K562 (cell line): ENCODE results near the gene PPM1D. TPM values are rescaled to one million over a fixed set of nuclear protein-coding genes. Genes with fewer than 3 reads are reported as not detected.

Experiments
- ATAC-seq: fragments of 200-7000 bp; cut with Tn5 transposase; 3 replicates; pipeline ENCODE4 v1.9.1; 2020; ENCODE audit warnings: moderate library complexity
- BruUV-seq: library from RNA; stranded (reverse); fragments of 400-500 nt; replicated peaks from 2 replicates; lab custom pipeline; 2021; lab: Mats Ljungman, UMichigan
- CTCF ChIA-PET: fragments of 300-600 bp; formaldehyde crosslinking; extraction: SDS; loops from one replicate; lab custom pipeline; 2021; ENCODE audit warnings: low intra/inter-chr PET ratio; lab: Yijun Ruan, JAX
- POLR2A ChIA-PET: fragments of 300-600, 350-650 bp; sonication (Branson Sonifier 250); formaldehyde crosslinking; extraction: SDS; loops from one replicate; lab custom pipeline; 2021; ENCODE audit warnings: antibody characterized with exemption, inconsistent platforms; lab: Yijun Ruan, JAX
- DNase-seq, 4 experiments: peaks; one replicate each; pipeline versions ENCODE4 v3.0.0 to v3.0.0-alpha.2; 2011 to 2018; ENCODE audit warnings: low spot score in 3 of 4, mixed read lengths in 3 of 4; ENCODE audit errors: extremely low read depth in 1 of 4
- FAIRE-seq: peaks from 2 replicates; lab custom pipeline; 2011; peaks lifted over from hg19 to GRCh38; lab: Jason Lieb, UNC
- H2AFZ ChIP-seq: 2 replicates; pipeline ENCODE4 v1.6.0; 2011; ENCODE audit warnings: low read depth, low read length, control low read depth, inconsistent platforms
- H3K27ac ChIP-seq: fragments of 200-600 bp; 3 replicates; pipeline ENCODE4 v1.8.0; 2011; ENCODE audit warnings: low read depth, mild to moderate bottlenecking, control low read depth, inconsistent platforms, low read length, moderate library complexity, mixed read lengths; ENCODE audit errors: extremely low read depth
- H3K27me3 ChIP-seq, 2 experiments: fragments of 300-600 bp in 1 of 2; 2 replicates in 1 of 2; 3 replicates in 1 of 2; pipeline versions ENCODE4 v1.6.0 to v1.8.0; 2011; ENCODE audit warnings: inconsistent platforms in 2 of 2, low read length in 2 of 2, mild to moderate bottlenecking in 1 of 2, mixed read lengths in 1 of 2, moderate library complexity in 1 of 2; ENCODE audit not compliant: control insufficient read depth in 2 of 2, insufficient read depth in 2 of 2
- H3K36me3 ChIP-seq: fragments of 300-600 bp; 3 replicates; pipeline ENCODE4 v1.8.0; 2011; ENCODE audit warnings: mild to moderate bottlenecking, low read length, inconsistent platforms; ENCODE audit not compliant: control insufficient read depth, insufficient read depth
- H3K4me1 ChIP-seq, 2 experiments: fragments of 200-600 bp in 1 of 2; replicated peaks in 1 of 2; 2 replicates in 1 of 2; 3 replicates in 1 of 2; pipeline versions ENCODE4 v1.5.1 to v1.8.0; 2011; ENCODE audit warnings: inconsistent platforms in 2 of 2, low read length in 2 of 2, mild to moderate bottlenecking in 1 of 2, mixed read lengths in 1 of 2, moderate library complexity in 1 of 2; ENCODE audit not compliant: control insufficient read depth in 2 of 2, insufficient read depth in 2 of 2
- H3K4me2 ChIP-seq: 2 replicates; pipeline ENCODE4 v1.6.1; 2011; ENCODE audit warnings: low read length, control low read depth, inconsistent platforms, mixed read lengths; ENCODE audit not compliant: insufficient read depth
- H3K4me3 ChIP-seq: fragments of 200-600 bp; sonication (generic), shearing (Covaris generic); 2 replicates; pipeline ENCODE4 v1.5.1; 2016; ENCODE audit warnings: control low read depth, inconsistent platforms
- H3K79me2 ChIP-seq: fragments of 200-600 bp; 3 replicates; pipeline ENCODE4 v1.8.0; 2011; ENCODE audit warnings: low read length, inconsistent platforms; ENCODE audit not compliant: control insufficient read depth, insufficient read depth
- H3K9ac ChIP-seq, 2 experiments: 2 replicates each; pipeline versions ENCODE4 v1.6.0 to v1.6.1; 2011; ENCODE audit warnings: low read depth in 2 of 2, low read length in 2 of 2, control low read depth in 1 of 2, inconsistent platforms in 1 of 2, mild to moderate bottlenecking in 1 of 2, mixed read lengths in 1 of 2; ENCODE audit not compliant: insufficient read depth in 1 of 2
- H3K9me1 ChIP-seq: one replicate; pipeline ENCODE4 v1.6.0; 2011; ENCODE audit warnings: inconsistent platforms, mild to moderate bottlenecking, low read length, moderate library complexity; ENCODE audit not compliant: control insufficient read depth, insufficient read depth
- H3K9me3 ChIP-seq: replicated peaks from 2 replicates; pipeline ENCODE4 v1.5.1; 2011; ENCODE audit warnings: low read depth, low read length, inconsistent platforms; ENCODE audit not compliant: control insufficient read depth, insufficient read depth
- H4K20me1 ChIP-seq: replicated peaks from 2 replicates; pipeline ENCODE4 v1.6.1; 2011; ENCODE audit warnings: low read length, inconsistent platforms, mixed read lengths; ENCODE audit not compliant: control insufficient read depth, insufficient read depth
- E2F5 ChIP-seq: sonication (generic); formaldehyde crosslinking; IDR thresholded peaks from 2 replicates; pipeline ENCODE4 v1.8.0; 2022; ENCODE audit warnings: mild to moderate bottlenecking, missing genetic modification reagents
- POLR2B ChIP-seq: fragments of 450-650 bp; IDR thresholded peaks from 2 replicates; pipeline ENCODE4 v1.6.1; 2018; ENCODE audit warnings: low read depth; ENCODE audit not compliant: partially characterized antibody
- SIRT6 ChIP-seq: IDR thresholded peaks from one replicate; pipeline ENCODE4 v1.6.1; 2012; ENCODE audit warnings: low read depth, mild to moderate bottlenecking, control low read depth, inconsistent platforms, low read length, moderate library complexity
- SIX5 ChIP-seq, 2 experiments: IDR thresholded peaks; 2 replicates each; pipeline ENCODE4 v1.6.1; 2011; ENCODE audit warnings: low read length in 2 of 2, borderline replicate concordance in 1 of 2, low read depth in 1 of 2, mild to moderate bottlenecking in 1 of 2, moderate library complexity in 1 of 2; ENCODE audit not compliant: insufficient read depth in 1 of 2
- SMARCC2 ChIP-seq: fragments of 450-650 bp; IDR thresholded peaks from 2 replicates; pipeline ENCODE4 v1.6.1; 2017; ENCODE audit warnings: antibody characterized with exemption, moderate library complexity, mild to moderate bottlenecking, low read depth
- TAF1 ChIP-seq: IDR thresholded peaks from 2 replicates; pipeline ENCODE4 v1.6.1; 2011; ENCODE audit warnings: mild to moderate bottlenecking, low read length, moderate library complexity; ENCODE audit not compliant: insufficient read depth, control insufficient read depth, severe bottlenecking; ENCODE audit errors: extremely low read depth
- ZNF561 ChIP-seq: fragments of 450-650 bp; formaldehyde crosslinking; conservative IDR thresholded peaks from 2 replicates; pipeline ENCODE4 v1.4.0; 2020; ENCODE audit warnings: mild to moderate bottlenecking, moderate library complexity
- ZNF644 ChIP-seq: fragments of 200-800 bp; sonication (Bioruptor generic); IDR thresholded peaks from 2 replicates; pipeline ENCODE4 v1.6.1; 2016; ENCODE audit warnings: low read depth, missing genetic modification characterization, missing compliant biosample characterization
- ZNF766 ChIP-seq: fragments of 200-800 bp; sonication (Bioruptor generic); conservative IDR thresholded peaks from 2 replicates; pipeline ENCODE4 v1.6.1; 2016; ENCODE audit warnings: missing genetic modification characterization, missing compliant biosample characterization
- WGBS: fragments of 100-300 bp; shearing (Covaris generic); methylation state at CpG from one replicate; pipeline ENCODE4 v1.1.6; 2016; ENCODE audit warnings: low coverage, mixed read lengths; ENCODE audit not compliant: insufficient coverage; ENCODE audit errors: missing lambda C conversion rate; 5-methylcytosine and 5-hydroxymethylcytosine counted together
- in situ Hi-C: fragments of 300-500 bp; cut with MboI; formaldehyde crosslinking; loops from 4 replicates; pipeline ENCODE4 v1.15.0; 2018; ENCODE audit warnings: inconsistent platforms, mixed read lengths
- intact Hi-C: fragments of 100-400 bp; cut with micrococcal nuclease; formaldehyde crosslinking; loops from 2 replicates; pipeline ENCODE4 v1.14.2; 2022
- polyA plus RNA-seq, 8 experiments: library from polyadenylated mRNA; depleted of rRNA in 4 of 8; stranded (reverse) in 5 of 8; unstranded in 3 of 8; fragments of >200 nt; fragmentation: Nextera tagmentation in 2 of 8; fragmentation: Illumina TruSeq in 1 of 8; extraction: Ambion mirVana in 2 of 8; extraction: Trizol in 1 of 8; gene quantifications; 2 replicates each; pipeline versions ENCODE4 v1.2.1 to v1.2.3, GENCODE V29; 2011 to 2014; ENCODE audit warnings: inconsistent platforms in 1 of 8, missing spikeins in 1 of 8
- total RNA-seq, 7 experiments: library from RNA; depleted of rRNA in 6 of 7; stranded (reverse); fragments of >200 nt in 6 of 7; fragmentation: Illumina TruSeq in 2 of 7; extraction: Trizol in 2 of 7; gene quantifications; 2 replicates each; pipeline versions ENCODE4 v1.2.1 to v1.2.3, GENCODE V29; 2011 to 2021; ENCODE audit warnings: low replicate concordance in 1 of 7

The PPM1D gene
- total and polyA plus RNA-seq, 9 of the 15 experiments (the other 6 are each of a cell fraction or from before 2014, with no cell fraction given), result 2.1 to 19.0 (median 7.8) TPM

DNA sequence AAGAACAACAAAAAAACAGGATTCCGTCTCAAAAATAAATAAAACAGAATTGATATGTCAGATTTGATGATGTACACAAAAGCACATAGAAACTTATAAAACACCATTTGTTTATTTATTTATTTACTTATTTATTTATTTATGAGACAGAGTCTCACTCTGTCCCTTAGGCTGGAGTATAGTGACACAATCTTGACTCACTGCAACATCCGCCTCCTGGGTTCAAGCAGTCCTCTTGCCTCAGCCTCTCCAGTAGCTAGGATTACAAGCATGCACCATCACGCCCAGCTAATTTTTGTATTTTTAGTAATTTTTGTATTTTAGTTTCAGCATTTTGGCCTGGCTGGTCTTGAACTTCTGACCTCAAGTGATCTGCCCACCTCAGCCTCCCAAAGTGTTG is 99.1 kb downstream of the PPM1D start:
- intact Hi-C loops, result no loop called here
- no peaks in the 10 kb centered on the region for H3K9me1 ChIP-seq
- H3K9me3 ChIP-seq, result no peaks in the 10 kb centered on the region
- FAIRE-seq (no peak), ATAC-seq (no peak), DNase-seq (no peak)
- in situ Hi-C loops, result no loop called here
- H3K4me2 ChIP-seq, result no peak overlapping the region
- H3K4me1 ChIP-seq, result peaks cover 0 to under 1% of the 10 kb centered on the region in 2 experiments; a peak in 2 of 5 replicates
- ChIA-PET POLR2A (no interaction called here), CTCF (no interaction called here)
- H3K4me3 ChIP-seq, result no peak overlapping the region
- no peaks in the 10 kb centered on the region for H4K20me1 ChIP-seq
- H2AFZ ChIP-seq, result no peak overlapping the region
- H3K27me3 ChIP-seq, result peaks cover 0 to 3% of the 10 kb centered on the region in 2 experiments; a peak in 2 of 5 replicates
- no peak overlapping the region for H3K27ac ChIP-seq
- no peak overlapping the region for H3K9ac ChIP-seq
- WGBS, result 19% methylated on average over 3 of the region's 3 CpGs
- H3K36me3 ChIP-seq, result no peaks in the 10 kb centered on the region
- BruUV-seq, result no TSS peak
- no peaks in the 10 kb centered on the region for H3K79me2 ChIP-seq
- TF ChIP-seq ZNF561 (no peak), E2F5 (CRISPR knock-in tag) (no peak), ZNF766 (CRISPR knock-in tag) (no peak), ZNF644 (tag) (no peak), SIRT6 (no peak), SIX5 (IDR thresholded peaks at IDR 0.05; ENCODE audit: borderline replicate concordance in 1 of 2, insufficient read depth in 1 of 2, low read depth in 1 of 2, low read length in 2 of 2) (no peak), TAF1 (no peak), POLR2B (no peak), SMARCC2 (no peak)
